ENCODE data around the gene KRTAP10-11. TPM values are rescaled to one million over a fixed set of nuclear protein-coding genes. Genes with fewer than 3 reads are reported as not detected.

Gene KRTAP10-11
- polyA plus RNA-seq, 3 donors: not detected

DNA sequence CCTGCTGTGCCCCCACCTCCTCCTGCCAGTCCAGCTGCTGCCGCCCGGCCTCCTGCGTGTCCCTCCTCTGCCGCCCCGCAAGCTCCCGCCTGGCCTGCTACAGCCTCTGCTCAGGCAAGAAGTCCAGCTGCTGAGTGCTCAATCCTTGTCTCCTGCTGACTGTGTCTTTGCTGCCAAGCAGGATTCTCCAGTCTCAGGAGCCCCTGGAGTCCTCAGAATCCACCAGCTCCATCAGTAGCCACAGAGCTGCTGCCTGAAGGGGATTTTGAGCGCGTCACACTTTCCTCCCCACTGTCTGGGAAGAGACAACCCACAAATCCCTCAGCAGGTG, 973 bp downstream of the KRTAP10-11 start:
- Histone ChIP-seq H3K4me3 (replicated peaks in 1 of 3; ENCODE audit: low read depth in 2 of 3, low read length in 3 of 3) (no peak overlapping the region), H3K9me3 (replicated peaks in 1 of 2; ENCODE audit: control insufficient read depth in 1 of 2, insufficient read depth in 1 of 2, low read length in 2 of 2) (peaks cover 12 to 26% of the 10 kb centered on the region in 2 donors), H3K36me3 (replicated peaks in 1 of 2; ENCODE audit: control insufficient read depth in 1 of 2, insufficient read depth in 2 of 2, low read length in 2 of 2) (no peaks in the 10 kb centered on the region), H3K27ac (ENCODE audit: low read depth in 1 of 2, low read length in 2 of 2) (no peak overlapping the region), H3K4me2 (replicated peaks; ENCODE audit: extremely low read depth, low read length, poor library complexity, severe bottlenecking) (no peak overlapping the region), H2AFZ (ENCODE audit: insufficient read depth, low read depth, low read length, poor library complexity, severe bottlenecking) (no peak overlapping the region), H3K9ac (ENCODE audit: insufficient read depth, low read length, poor library complexity, severe bottlenecking) (no peak overlapping the region), H4K20me1 (ENCODE audit: insufficient read depth, low read length) (no peaks in the 10 kb centered on the region), H3K79me2 (ENCODE audit: insufficient read depth, low read length) (no peaks in the 10 kb centered on the region), H3K4me1 (ENCODE audit: control insufficient read depth in 1 of 2, insufficient read depth in 2 of 2, low read length in 2 of 2) (no peaks in the 10 kb centered on the region), H3K27me3 (ENCODE audit: control insufficient read depth in 2 of 2, insufficient read depth in 2 of 2, low read length in 2 of 2) (no peaks in the 10 kb centered on the region)
- peaks cover 2 to 8% (median 6%) of the 10 kb centered on the region in 3 donors for H3K27me3 Mint-ChIP-seq (ENCODE audit: low read depth in 3 of 3)
- no peaks in the 10 kb centered on the region for H3K4me1 Mint-ChIP-seq
- intact Hi-C loops (cut with micrococcal nuclease): no loop called here
- no peaks in the 10 kb centered on the region for H3K36me3 Mint-ChIP-seq
- peaks cover 17 to 38% (median 27%) of the 10 kb centered on the region in 7 donors for H3K9me3 Mint-ChIP-seq
- WGBS (ENCODE audit: insufficient coverage): 63% methylated on average over 6 of the region's 8 CpGs
- H3K4me3 Mint-ChIP-seq: no peak overlapping the region
- DNase-seq: no peak
- H3K27ac Mint-ChIP-seq: no peak overlapping the region
- TF ChIP-seq, protein P1, sequence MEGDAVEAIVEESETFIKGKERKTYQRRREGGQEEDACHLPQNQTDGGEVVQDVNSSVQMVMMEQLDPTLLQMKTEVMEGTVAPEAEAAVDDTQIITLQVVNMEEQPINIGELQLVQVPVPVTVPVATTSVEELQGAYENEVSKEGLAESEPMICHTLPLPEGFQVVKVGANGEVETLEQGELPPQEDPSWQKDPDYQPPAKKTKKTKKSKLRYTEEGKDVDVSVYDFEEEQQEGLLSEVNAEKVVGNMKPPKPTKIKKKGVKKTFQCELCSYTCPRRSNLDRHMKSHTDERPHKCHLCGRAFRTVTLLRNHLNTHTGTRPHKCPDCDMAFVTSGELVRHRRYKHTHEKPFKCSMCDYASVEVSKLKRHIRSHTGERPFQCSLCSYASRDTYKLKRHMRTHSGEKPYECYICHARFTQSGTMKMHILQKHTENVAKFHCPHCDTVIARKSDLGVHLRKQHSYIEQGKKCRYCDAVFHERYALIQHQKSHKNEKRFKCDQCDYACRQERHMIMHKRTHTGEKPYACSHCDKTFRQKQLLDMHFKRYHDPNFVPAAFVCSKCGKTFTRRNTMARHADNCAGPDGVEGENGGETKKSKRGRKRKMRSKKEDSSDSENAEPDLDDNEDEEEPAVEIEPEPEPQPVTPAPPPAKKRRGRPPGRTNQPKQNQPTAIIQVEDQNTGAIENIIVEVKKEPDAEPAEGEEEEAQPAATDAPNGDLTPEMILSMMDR (IDR thresholded peaks at IDR 0.05): no peak

DNA sequence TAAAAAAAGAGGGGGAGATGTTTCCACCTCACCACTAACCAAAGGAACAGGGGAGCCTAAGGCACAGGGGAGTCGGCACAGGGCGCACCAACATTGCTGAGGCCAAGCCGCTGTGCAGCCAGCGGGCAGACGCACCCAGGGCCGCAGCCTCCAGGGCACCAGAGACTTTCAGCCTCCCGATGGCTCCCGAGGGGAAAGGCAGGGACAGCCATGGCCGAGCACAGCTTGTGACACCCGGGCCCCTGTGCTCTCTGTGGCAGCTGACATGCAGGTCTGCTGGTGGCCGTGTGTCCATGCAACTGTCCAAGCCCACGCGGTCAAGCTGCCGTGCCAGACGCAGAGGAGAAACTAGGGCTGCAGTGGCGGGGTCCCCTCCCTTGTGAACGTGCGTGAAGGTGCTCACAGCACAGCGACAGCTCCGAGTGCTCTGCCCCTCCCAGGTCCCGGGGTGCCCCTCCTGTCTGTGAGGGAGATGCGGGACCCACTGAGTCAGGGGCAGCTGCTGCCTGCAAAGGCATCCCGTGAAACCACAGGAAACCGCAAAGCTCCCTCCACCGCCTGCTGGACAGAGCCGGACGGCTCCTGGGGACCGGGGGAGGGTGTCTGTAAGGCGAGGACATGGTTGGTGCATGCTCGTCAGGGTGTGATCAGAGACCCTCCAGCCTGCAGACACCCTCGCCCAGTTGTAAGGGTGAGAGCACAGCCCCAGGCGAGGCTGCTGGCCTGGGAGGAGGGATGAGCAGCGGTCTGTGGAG, 2.5 kb downstream of the KRTAP10-11 start:
- Histone ChIP-seq H3K4me3 (replicated peaks in 1 of 3; ENCODE audit: low read depth in 2 of 3, low read length in 3 of 3) (no peak overlapping the region), H4K20me1 (ENCODE audit: insufficient read depth, low read length) (no peaks in the 10 kb centered on the region), H3K4me2 (replicated peaks; ENCODE audit: extremely low read depth, low read length, poor library complexity, severe bottlenecking) (no peak overlapping the region), H3K9me3 (replicated peaks in 1 of 2; ENCODE audit: control insufficient read depth in 1 of 2, insufficient read depth in 1 of 2, low read length in 2 of 2) (peaks cover 12 to 18% of the 10 kb centered on the region in 2 donors), H3K27me3 (ENCODE audit: control insufficient read depth in 2 of 2, insufficient read depth in 2 of 2, low read length in 2 of 2) (no peaks in the 10 kb centered on the region), H2AFZ (ENCODE audit: insufficient read depth, low read depth, low read length, poor library complexity, severe bottlenecking) (no peak overlapping the region), H3K36me3 (replicated peaks in 1 of 2; ENCODE audit: control insufficient read depth in 1 of 2, insufficient read depth in 2 of 2, low read length in 2 of 2) (no peaks in the 10 kb centered on the region), H3K9ac (ENCODE audit: insufficient read depth, low read length, poor library complexity, severe bottlenecking) (no peak overlapping the region), H3K4me1 (ENCODE audit: control insufficient read depth in 1 of 2, insufficient read depth in 2 of 2, low read length in 2 of 2) (no peaks in the 10 kb centered on the region), H3K27ac (ENCODE audit: low read depth in 1 of 2, low read length in 2 of 2) (no peak overlapping the region), H3K79me2 (ENCODE audit: insufficient read depth, low read length) (no peaks in the 10 kb centered on the region)
- Mint-ChIP-seq H3K4me3 (no peak overlapping the region), H3K9me3 (peaks cover 15 to 36% (median 31%) of the 10 kb centered on the region in 7 donors), H3K4me1 (no peaks in the 10 kb centered on the region), H3K27me3 (ENCODE audit: low read depth in 3 of 3) (peaks cover 2 to 13% (median 6%) of the 10 kb centered on the region in 3 donors), H3K36me3 (no peaks in the 10 kb centered on the region), H3K27ac (no peak overlapping the region)
- TF ChIP-seq, protein P1 (IDR thresholded peaks at IDR 0.05): no peak
- no peak for DNase-seq
- intact Hi-C loops (cut with micrococcal nuclease): no loop called here
- 76% methylated on average over 27 of the region's 33 CpGs for WGBS (ENCODE audit: insufficient coverage)
